ENCODE data around the gene MSLN.
A peak's percentile ranks its signal among the peaks of the same experiment; 100 is the strongest.

MSLN gene

GRCh38 chr16:718389-718788 lies 42.1 kb upstream of the MSLN start:
- no peak for TF ChIP-seq CTCF (IDR thresholded peaks at IDR 0.05; ENCODE audit: low read depth, low read length, missing control alignments)
- in situ Hi-C loops (cut with HindIII; ENCODE audit: low sequenced_read_pairs), result loop anchor here (10.0 kb wide), 1 partner anchor 256 kb away; the partner anchor contains the start of gene LMF1
- no peak for DNase-seq (ENCODE audit: low read depth)
- H3K4me3 ChIP-seq (ENCODE audit: low read depth, low read length), result no peak overlapping the region

- TF ChIP-seq CTCF (IDR thresholded peaks at IDR 0.05; ENCODE audit: low read depth, low read length, missing control alignments), result no peak
- no peak for DNase-seq (ENCODE audit: low read depth)
- in situ Hi-C loops (cut with HindIII; ENCODE audit: low sequenced_read_pairs), result loop anchor here (10.0 kb wide), 1 partner anchor 256 kb away; the partner anchor contains the start of gene LMF1
- no peak overlapping the region for H3K4me3 ChIP-seq (ENCODE audit: low read depth, low read length)
Measured at GRCh38 chr16:718922-719321, 41.6 kb upstream of the MSLN start.

GRCh38 chr16:719815-720446 lies 40.6 kb upstream of the MSLN start:
- in situ Hi-C loops (cut with HindIII; ENCODE audit: low sequenced_read_pairs), result loop anchor here (10.0 kb wide), 1 partner anchor 255 kb away; the partner anchor contains the start of gene LMF1
- peak; percentile 28 for TF ChIP-seq CTCF (IDR thresholded peaks at IDR 0.05; ENCODE audit: low read depth, low read length, missing control alignments)
- DNase-seq (ENCODE audit: low read depth), result no peak
- peak overlapping the region; percentile 66 for H3K4me3 ChIP-seq (ENCODE audit: low read depth, low read length)

- DNase-seq (ENCODE audit: low read depth), result no peak
- in situ Hi-C loops (cut with HindIII; ENCODE audit: low sequenced_read_pairs), result no loop called here
- H3K4me3 ChIP-seq (ENCODE audit: low read depth, low read length), result peak overlapping the region; percentile 66
- peak; percentile 16 for TF ChIP-seq CTCF (IDR thresholded peaks at IDR 0.05; ENCODE audit: low read depth, low read length, missing control alignments)
Measured at GRCh38 chr16:720447-720989, 40.0 kb upstream of the MSLN start.

GRCh38 chr16:720990-721764 lies 39.4 kb upstream of the MSLN start, which contains the start of gene ANTKMT:
Gene ANTKMT (plus strand): TSS chr16:721146. CDS start chr16:721275, 129 bp downstream.
- DNase-seq (ENCODE audit: low read depth), result no peak
- peak within 1 kb of the TSS; percentile 66 for H3K4me3 ChIP-seq (ENCODE audit: low read depth, low read length)
- in situ Hi-C loops (cut with HindIII; ENCODE audit: low sequenced_read_pairs), result no loop called here
- TF ChIP-seq CTCF (IDR thresholded peaks at IDR 0.05; ENCODE audit: low read depth, low read length, missing control alignments), result no peak

GRCh38 chr16:721765-722540 lies 38.6 kb upstream of the MSLN start:
- TF ChIP-seq CTCF (IDR thresholded peaks at IDR 0.05; ENCODE audit: low read depth, low read length, missing control alignments), result no peak
- in situ Hi-C loops (cut with HindIII; ENCODE audit: low sequenced_read_pairs), result no loop called here
- DNase-seq (ENCODE audit: low read depth), result no peak
- peak overlapping the region; percentile 66 for H3K4me3 ChIP-seq (ENCODE audit: low read depth, low read length)

All from astrocyte of the cerebellum (primary cell).